Testis (tissue), 2 donors: ENCODE results near the gene BICD1.

Experiments used
- CTCF ChIP-seq, 3 experiments: fragments of 450-650 bp in 2 of 3; fragments of 200-600 bp in 1 of 3; sonication (generic) in 1 of 3; IDR thresholded peaks; one replicate each; pipeline ENCODE4 v1.5.1; 2016 to 2019; ENCODE audit warnings: antibody characterized with exemption in 3 of 3, mild to moderate bottlenecking in 2 of 3, moderate library complexity in 1 of 3
- POLR2A ChIP-seq: fragments of 450-650 bp; IDR thresholded peaks from one replicate; pipeline ENCODE4 v1.6.1; 2017; ENCODE audit warnings: antibody characterized with exemption, mild to moderate bottlenecking, moderate library complexity

- TF ChIP-seq POLR2A (no peak), CTCF (IDR thresholded peaks at IDR 0.05) (no peak)
Observed at GRCh38 chr12:32418221-32418620, 311.6 kb downstream of the BICD1 start.
